Midbrain (tissue), 1 donor: ENCODE measurements around the gene HES2.
"Not testable (repeated sequence)": the region's sequence is repeated elsewhere in the genome, so short reads cannot be mapped to it uniquely, and the experiment has no call there.

Experiments used
- DNase-seq: peaks from one replicate; lab custom pipeline; 2025; lab: John Stamatoyannopoulos, UW

The HES2 gene

DNA sequence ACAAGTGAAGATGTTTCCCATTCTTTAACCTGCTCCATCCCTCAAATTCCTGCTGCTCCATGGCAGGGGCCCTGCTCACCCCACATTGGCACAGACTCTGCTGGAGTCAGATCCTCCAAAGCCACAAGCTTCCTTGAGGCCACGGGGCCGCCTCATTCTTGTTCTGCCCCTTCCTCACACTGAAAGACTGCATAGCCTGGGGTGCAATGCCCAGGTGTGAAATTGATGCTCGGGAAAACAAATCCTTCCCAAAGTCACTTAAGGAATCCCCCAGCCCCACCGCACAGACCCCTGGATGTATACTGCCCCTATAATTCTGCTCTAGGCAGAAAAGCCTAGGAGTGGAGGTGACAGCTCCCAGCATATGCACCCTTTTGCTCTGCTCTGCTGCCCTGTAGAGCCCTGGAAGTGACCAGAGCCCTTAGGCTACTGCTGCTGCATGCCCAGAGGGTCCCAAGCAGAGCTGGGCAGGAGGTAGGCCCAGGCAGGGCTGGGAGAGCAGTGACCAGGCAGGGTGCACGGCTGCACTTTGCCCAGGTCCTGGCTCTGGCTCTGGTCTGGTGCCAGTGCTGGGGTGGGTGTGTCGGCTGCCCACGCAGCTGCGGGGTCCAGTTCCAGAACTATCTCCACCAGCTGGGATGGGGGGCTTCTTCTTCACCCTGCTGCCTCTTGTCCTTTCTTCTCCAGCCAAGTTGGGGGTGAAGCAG lies 1.6 kb downstream of the HES2 start:
- no peak for DNase-seq

GRCh38 chr1:6416906-6417305 lies 2.8 kb downstream of the HES2 start:
- no peak for DNase-seq

DNA sequence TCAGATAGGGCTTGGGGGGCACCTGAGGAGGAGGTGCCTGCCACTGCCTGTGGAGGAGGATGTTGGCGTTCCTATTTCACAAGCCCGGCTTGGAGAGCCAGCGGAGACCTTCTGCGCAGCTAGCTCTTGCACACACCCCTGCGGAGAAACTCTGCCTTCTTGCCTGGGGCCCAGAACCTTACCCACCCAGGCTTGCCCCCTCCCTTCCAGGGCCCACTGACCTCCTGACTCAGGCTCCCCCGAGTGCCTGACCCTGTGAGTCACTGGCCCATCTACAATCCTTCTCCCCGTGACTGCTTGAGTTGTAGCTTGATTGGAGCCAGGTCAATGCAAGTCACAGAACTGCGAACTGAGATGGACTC lies 3.4 kb downstream of the HES2 start:
- no peak for DNase-seq

- DNase-seq, result no peak
Observed at GRCh38 chr1:6414881-6415626, 4.7 kb downstream of the HES2 start.

- DNase-seq, result no peak
Observed at GRCh38 chr1:6414443-6414844, 5.3 kb downstream of the HES2 start.

- no peak for DNase-seq
Observed at GRCh38 chr1:6412896-6413295, 6.8 kb downstream of the HES2 start.

DNA sequence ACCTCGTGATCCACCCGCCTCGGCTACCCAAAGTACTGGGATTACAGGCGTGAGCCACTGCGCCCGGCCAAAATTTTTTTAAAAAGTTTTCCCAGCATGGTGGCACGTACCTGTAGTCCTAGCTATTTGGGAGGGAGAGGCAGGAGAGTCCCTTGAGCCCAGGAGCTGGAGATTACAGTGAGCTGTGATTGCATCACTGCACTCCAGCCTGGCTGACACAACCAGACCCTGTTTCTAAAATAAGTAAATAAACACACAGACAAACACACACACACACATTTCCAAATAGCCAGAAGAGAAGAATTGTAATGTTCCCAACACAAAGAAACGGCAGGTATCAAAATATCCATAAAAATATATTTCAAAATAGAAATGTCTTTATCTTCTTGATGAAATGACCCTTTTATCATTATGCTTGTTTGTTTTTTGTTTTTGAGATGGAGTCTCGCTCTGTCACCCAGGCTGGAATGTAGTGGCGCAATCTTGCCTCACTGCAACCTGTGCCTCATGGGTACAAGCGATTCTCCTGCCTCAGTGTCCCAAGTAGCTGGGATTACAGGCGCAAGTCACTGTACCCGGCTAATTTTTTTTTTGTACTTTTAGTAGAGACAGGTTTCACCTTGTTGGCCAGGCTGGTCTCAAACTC lies 9.3 kb downstream of the HES2 start:
- DNase-seq, result no peak

DNA sequence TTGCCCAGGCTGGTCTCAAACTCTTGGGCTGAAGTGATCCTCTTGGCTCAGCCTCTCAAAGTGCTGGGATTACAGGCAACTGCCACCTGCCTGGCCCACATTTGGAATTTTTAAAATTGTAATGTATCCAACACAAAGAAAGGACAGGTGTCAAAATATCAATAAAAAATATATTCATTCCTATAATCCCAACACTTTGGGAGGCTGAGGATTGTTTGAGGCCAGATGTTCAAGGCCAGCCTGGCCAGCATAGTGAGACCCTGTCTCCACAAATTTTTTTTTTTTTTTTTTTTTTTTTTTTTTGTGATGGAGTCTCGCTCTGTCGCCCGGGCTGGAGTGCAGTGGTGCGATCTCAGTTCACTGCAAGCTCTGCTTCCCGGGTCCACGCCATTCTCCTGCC lies 10.0 kb downstream of the HES2 start:
- no peak for DNase-seq

- no peak for DNase-seq
Observed at GRCh38 chr1:6409053-6409452, 10.7 kb downstream of the HES2 start.

DNA sequence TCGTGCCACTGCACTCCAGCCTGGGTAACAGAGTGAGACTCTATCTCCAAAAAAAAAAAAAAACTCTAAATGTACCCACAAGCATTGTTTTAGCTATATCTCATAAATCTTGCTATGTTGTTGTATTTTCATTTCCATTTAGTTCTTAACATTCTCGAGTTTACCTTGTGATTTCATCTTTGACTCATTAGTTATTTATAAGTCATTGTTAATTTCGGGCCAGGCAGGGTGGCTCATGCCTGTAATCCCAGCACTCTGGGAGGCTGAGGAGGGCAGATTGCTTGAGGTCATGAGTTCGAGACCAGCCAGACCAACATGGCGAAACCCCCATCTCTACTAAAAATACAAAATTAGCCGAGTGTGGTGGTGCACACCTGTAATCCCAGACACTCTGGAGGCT lies 11.7 kb downstream of the HES2 start:
- DNase-seq, result no peak

- DNase-seq, result no peak
Observed at GRCh38 chr1:6401673-6402072, 18.0 kb downstream of the HES2 start.

DNA sequence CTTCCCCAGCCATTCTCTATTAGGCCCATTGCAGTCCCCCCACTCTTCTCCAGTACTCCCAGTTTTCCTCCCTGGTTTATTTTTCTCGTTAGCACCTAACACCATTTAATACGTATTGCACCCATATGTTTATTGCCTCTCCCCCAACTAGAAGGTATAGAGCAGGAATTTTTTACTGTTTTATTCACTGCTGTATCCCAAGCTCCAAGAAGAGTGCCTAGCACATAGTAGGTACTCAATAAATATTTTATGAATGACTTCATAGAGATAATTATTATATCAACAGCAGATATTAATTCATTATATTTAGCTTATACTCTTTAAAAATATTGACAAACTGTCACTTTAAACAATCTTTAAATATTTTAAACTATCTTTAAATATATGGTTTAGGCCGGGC lies 20.4 kb downstream of the HES2 start:
- no peak for DNase-seq

DNA sequence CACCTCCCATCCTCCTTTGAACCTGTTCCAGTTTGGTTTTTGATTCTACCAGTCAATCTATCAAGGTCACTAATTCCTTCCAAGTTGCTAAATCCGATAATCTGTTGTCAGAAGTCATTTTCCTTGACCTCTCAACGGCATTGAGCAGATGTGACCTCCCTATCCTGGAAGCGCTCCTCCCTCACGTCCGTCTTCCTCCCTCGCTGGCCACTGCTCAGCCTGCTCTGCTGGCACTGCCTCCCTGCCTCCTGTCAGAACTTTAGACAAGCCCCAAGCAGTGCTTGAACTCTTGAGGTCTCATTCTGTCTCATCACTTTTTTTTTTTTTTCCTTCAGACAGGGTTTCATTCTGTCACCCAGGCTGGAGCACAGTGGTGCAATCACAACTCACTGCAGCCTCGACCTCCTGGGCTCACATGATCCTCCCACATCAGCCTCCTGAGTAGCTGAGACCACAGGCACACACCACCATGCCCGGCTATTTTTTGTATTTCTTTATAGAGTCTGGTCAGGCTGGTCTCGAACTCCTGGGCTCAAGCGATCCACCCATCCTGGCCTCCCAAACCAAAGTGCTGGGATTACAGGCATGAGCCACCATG lies 21.8 kb downstream of the HES2 start:
- DNase-seq, result no peak

DNA sequence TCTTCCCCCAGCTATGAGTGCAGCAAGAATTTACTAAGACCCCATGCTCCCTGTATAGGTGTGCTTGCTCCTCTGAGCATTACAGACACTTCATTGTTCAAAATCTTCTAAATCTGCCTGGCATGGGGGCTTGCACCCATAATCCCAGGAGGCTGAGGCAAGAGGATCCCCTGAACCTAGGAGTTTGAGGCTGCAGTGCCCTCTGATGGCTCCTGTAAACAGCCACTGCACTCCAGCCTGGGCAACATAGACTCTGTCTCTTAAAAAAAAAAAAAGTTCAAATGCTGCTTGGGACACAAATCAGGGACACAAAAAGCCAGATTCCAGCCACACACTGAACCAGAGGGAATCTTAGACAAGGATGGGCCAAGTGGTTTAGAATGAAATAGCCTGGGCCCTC lies 22.7 kb downstream of the HES2 start:
- no peak for DNase-seq

DNA sequence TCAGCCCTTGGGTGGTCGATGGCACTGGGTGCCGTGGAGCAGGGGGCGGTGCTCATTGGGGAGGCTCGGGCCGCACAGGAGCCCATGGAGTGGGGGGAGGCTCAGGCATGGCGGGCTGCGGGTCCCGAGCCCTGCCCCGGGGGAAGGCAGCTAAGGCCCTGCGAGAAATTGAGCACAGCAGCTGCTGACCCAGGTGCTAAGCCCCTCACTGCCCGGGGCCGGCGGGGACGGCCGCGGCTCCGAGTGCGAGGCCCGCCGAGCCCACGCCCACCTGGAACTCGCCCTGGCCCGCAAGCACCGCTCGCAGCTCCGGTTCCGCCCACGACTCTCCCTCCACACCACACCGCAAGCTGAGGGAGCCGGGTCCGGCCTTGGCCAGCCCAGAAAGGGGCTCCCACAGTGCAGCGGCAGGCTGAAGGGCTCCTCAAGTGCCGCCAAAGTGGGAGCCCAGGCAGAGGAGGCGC lies 23.9 kb downstream of the HES2 start:
- not testable (repeated sequence) for DNase-seq

GRCh38 chr1:6395130-6395529 lies 24.6 kb downstream of the HES2 start:
- not testable (repeated sequence) for DNase-seq

- DNase-seq, result peak; percentile 90
Observed at GRCh38 chr1:6393400-6394187, 26.1 kb downstream of the HES2 start, which contains the start of gene ACOT7. Gene ACOT7 (minus strand): TSS chr1:6393767. CDS start chr1:6393399, 368 bp downstream.

DNA sequence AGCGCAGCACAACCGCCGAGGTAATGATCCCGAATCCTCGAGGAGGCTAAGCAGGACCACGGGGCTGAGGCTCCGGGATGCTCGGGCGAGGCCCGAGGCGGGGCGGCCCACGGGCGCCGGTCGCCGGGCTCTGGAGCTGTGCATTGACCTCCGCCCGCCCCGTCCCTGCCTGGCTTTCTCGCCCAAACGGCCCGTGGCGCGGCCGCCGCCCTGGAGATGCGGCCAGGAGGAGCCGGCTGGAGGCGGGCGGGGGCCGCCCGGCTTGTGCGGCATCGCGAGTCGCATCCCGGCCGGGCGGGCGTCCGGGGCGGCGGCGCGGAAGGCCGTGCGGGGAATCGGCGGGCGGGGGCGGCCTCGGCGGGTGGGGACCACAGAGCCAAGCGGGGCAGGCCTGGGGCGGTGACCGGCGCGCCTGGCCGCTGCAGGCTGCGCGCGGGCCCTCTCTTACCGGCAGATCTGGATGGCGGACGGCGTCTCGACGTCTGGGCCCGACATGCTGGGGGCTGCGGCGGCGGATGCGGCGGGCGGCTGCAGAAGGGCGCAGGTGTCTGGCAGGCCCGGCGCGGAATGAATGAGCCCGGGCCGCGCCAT lies 26.8 kb downstream of the HES2 start:
- DNase-seq, result no peak

GRCh38 chr1:6391951-6392808 lies 27.5 kb downstream of the HES2 start:
- DNase-seq, result no peak

DNA sequence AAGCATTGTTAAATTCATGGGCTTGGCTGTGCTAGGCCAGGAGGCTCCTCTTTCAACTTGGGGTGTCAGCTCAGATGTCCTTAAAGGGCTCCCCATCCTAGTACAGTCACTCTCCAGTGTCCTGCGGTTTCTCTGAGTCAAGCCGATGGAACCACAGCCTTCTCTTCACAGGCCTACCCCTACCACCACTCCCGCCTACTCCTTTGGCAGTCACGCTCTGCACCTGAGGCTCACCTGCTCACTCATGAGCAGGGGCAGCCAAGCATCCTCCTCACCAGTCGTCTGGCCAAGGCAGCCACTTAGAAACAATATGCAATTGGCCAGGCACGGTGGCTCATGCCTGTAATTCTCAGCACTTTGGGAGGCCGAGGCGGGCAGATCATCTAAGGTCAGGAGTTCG lies 29.7 kb downstream of the HES2 start:
- no peak for DNase-seq
